IPS DF 19.7 (cell line): ENCODE results near the gene RALGPS1.
"Not testable (repeated sequence)": the region's sequence is repeated elsewhere in the genome, so short reads cannot be mapped to it uniquely, and the experiment has no call there.

Experiments used
- DNase-seq: peaks from one replicate; pipeline ENCODE4 v3.0.0-alpha.2; 2013; ENCODE audit warnings: low read depth, low spot score

Gene RALGPS1

GRCh38 chr9:127137640-127138360 lies 223.2 kb downstream of the RALGPS1 start:
- DNase-seq, result no peak

GRCh38 chr9:127138444-127138843 lies 223.9 kb downstream of the RALGPS1 start:
- DNase-seq, result no peak

GRCh38 chr9:127139071-127139731 lies 224.6 kb downstream of the RALGPS1 start:
- no peak for DNase-seq

GRCh38 chr9:127139775-127140174 lies 225.2 kb downstream of the RALGPS1 start:
- DNase-seq, result no peak

GRCh38 chr9:127140181-127140580 lies 225.6 kb downstream of the RALGPS1 start:
- DNase-seq, result no peak

- DNase-seq, result no peak
These were observed 226.5 kb downstream of the RALGPS1 start for GRCh38 chr9:127140842-127141675.

GRCh38 chr9:127142291-127142690 lies 227.7 kb downstream of the RALGPS1 start:
- no peak for DNase-seq

GRCh38 chr9:127142931-127143464 lies 228.4 kb downstream of the RALGPS1 start:
- no peak for DNase-seq

- DNase-seq, result no peak
These were observed 229.4 kb downstream of the RALGPS1 start for GRCh38 chr9:127143920-127144465.

GRCh38 chr9:127144670-127145445 lies 230.3 kb downstream of the RALGPS1 start:
- DNase-seq, result no peak

GRCh38 chr9:127146841-127147240 lies 232.3 kb downstream of the RALGPS1 start:
- not testable (repeated sequence) for DNase-seq

- no peak for DNase-seq
These were observed 232.7 kb downstream of the RALGPS1 start for GRCh38 chr9:127147251-127147650.

- DNase-seq, result no peak
These were observed 233.4 kb downstream of the RALGPS1 start for GRCh38 chr9:127148014-127148413.

GRCh38 chr9:127149010-127149409 lies 234.4 kb downstream of the RALGPS1 start:
- DNase-seq, result no peak

GRCh38 chr9:127149463-127150390 lies 235.1 kb downstream of the RALGPS1 start:
- DNase-seq, result no peak

GRCh38 chr9:127153501-127153900 lies 238.9 kb downstream of the RALGPS1 start:
- DNase-seq, result no peak

- DNase-seq, result no peak
These were observed 239.4 kb downstream of the RALGPS1 start for GRCh38 chr9:127154003-127154389.

GRCh38 chr9:127154390-127155191 lies 240.0 kb downstream of the RALGPS1 start:
- no peak for DNase-seq

GRCh38 chr9:127155314-127155960 lies 240.9 kb downstream of the RALGPS1 start:
- DNase-seq, result no peak
